Effector memory CD4-positive, alpha-beta T cell (primary cell): ENCODE measurements around the gene TAS2R14.

Experiments used
- DNase-seq, 3 donors: peaks; one replicate each; pipeline ENCODE4 v3.0.0-alpha.2; 2020
- H3K27ac ChIP-seq: 2 replicates; pipeline ENCODE4 v1.7.0; 2013; ENCODE audit warnings: mild to moderate bottlenecking, low read length, moderate library complexity; ENCODE audit not compliant: insufficient read depth, poor library complexity, severe bottlenecking
- H3K27me3 ChIP-seq: replicated peaks from 2 replicates; pipeline ENCODE4 v1.7.0; 2013; ENCODE audit warnings: mild to moderate bottlenecking, low read length; ENCODE audit not compliant: insufficient read depth, control insufficient read depth, poor library complexity, severe bottlenecking
- H3K36me3 ChIP-seq: 2 replicates; pipeline ENCODE4 v1.7.0; 2013; ENCODE audit warnings: mild to moderate bottlenecking, low read length, moderate library complexity; ENCODE audit not compliant: control insufficient read depth, insufficient read depth
- H3K4me1 ChIP-seq: 2 replicates; pipeline ENCODE4 v1.7.0; 2013; ENCODE audit warnings: low read length, mild to moderate bottlenecking; ENCODE audit not compliant: control insufficient read depth, insufficient read depth, poor library complexity, severe bottlenecking
- H3K4me3 ChIP-seq: 2 replicates; pipeline ENCODE4 v1.7.0; 2013; ENCODE audit warnings: low read length, low read depth, mild to moderate bottlenecking; ENCODE audit not compliant: insufficient read depth, poor library complexity, severe bottlenecking
- H3K9me3 ChIP-seq: 2 replicates; pipeline ENCODE4 v1.7.0; 2013; ENCODE audit warnings: mild to moderate bottlenecking, low read length, moderate library complexity; ENCODE audit not compliant: control insufficient read depth

The TAS2R14 gene

GRCh38 chr12:10957741-10958140 lies 18.7 kb upstream of the TAS2R14 start:
- Histone ChIP-seq H3K9me3 (no peaks in the 10 kb centered on the region), H3K4me1 (peaks cover 6% of the 10 kb centered on the region), H3K36me3 (no peaks in the 10 kb centered on the region), H3K27ac (no peak overlapping the region), H3K4me3 (no peak overlapping the region), H3K27me3 (no peaks in the 10 kb centered on the region)
- no peak for DNase-seq

- Histone ChIP-seq H3K9me3 (no peaks in the 10 kb centered on the region), H3K4me1 (peaks cover 6% of the 10 kb centered on the region), H3K36me3 (no peaks in the 10 kb centered on the region), H3K27ac (no peak overlapping the region), H3K27me3 (no peaks in the 10 kb centered on the region), H3K4me3 (no peak overlapping the region)
- DNase-seq, result no peak
Measured at GRCh38 chr12:10956085-10956484, 17.0 kb upstream of the TAS2R14 start.

DNA sequence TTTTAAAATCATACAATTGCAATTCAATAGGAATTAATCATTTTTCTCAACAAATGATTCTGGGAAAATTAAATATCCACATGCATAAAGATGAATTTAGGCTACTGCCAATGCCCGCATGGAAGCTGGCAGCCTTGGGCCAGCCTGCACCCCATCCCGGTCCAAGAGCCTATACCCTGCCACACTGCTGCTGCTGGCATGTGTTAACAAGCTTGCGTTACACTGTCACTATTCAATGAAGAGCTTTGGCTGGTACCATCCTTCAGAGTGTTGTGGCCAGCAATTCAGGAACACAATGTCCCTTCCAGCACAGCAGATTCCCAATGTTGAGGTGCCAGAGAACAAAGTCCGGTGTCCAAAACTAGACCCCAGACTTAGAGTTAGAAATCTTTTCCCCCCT lies 13.6 kb upstream of the TAS2R14 start:
- no peak for DNase-seq
- Histone ChIP-seq H3K27ac (no peak overlapping the region), H3K4me3 (no peak overlapping the region), H3K9me3 (no peaks in the 10 kb centered on the region), H3K27me3 (no peaks in the 10 kb centered on the region), H3K4me1 (no peaks in the 10 kb centered on the region), H3K36me3 (no peaks in the 10 kb centered on the region)

- Histone ChIP-seq H3K4me3 (no peak overlapping the region), H3K4me1 (no peaks in the 10 kb centered on the region), H3K27me3 (no peaks in the 10 kb centered on the region), H3K9me3 (no peaks in the 10 kb centered on the region), H3K36me3 (no peaks in the 10 kb centered on the region), H3K27ac (no peak overlapping the region)
- DNase-seq, result no peak
Measured at GRCh38 chr12:10943167-10943566, 4.1 kb upstream of the TAS2R14 start.

DNA sequence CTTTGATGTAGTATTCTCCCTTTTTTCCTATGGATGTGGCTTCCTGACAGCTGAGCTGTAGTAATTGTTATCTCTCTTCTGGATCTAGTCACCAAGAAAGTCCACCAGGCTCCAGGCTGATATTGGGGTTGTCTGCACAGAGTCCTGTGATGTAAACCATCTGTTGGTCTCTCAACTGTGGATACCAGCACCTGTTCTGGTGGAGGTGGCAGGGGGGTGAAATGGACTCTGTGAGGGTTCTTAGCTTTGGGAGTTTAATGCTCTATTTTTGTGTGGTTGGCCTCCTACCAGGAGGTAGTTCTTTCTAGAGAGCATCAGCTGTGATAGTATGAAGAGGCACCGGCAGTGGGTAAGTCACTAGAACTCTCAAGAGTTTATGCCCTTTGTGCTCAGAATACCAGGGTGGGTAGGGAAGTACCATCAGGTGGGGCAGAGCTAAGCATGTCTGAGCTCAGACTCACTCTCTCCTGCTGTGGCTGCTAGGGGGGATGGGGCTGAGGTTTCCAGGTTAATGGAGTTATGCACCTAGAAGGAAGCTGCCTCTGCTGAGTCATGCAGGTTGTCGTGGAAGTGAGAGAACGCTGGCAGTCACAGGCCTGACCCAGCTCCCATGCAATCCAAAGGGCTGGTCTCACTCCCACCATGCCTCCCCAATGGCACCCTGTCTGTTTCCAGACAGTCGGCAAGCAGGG lies 3.0 kb upstream of the TAS2R14 start:
- Histone ChIP-seq H3K4me1 (no peaks in the 10 kb centered on the region), H3K27me3 (no peaks in the 10 kb centered on the region), H3K4me3 (no peak overlapping the region), H3K9me3 (no peaks in the 10 kb centered on the region), H3K36me3 (no peaks in the 10 kb centered on the region), H3K27ac (no peak overlapping the region)
- DNase-seq, result no peak

GRCh38 chr12:10941369-10941768 lies 2.3 kb upstream of the TAS2R14 start:
- DNase-seq, result no peak
- no peak overlapping the region for H3K27ac ChIP-seq
- H3K9me3 ChIP-seq, result no peaks in the 10 kb centered on the region
- H3K4me1 ChIP-seq, result no peaks in the 10 kb centered on the region
- H3K36me3 ChIP-seq, result no peaks in the 10 kb centered on the region
- H3K4me3 ChIP-seq, result no peak overlapping the region
- no peaks in the 10 kb centered on the region for H3K27me3 ChIP-seq

- H3K4me1 ChIP-seq, result no peaks in the 10 kb centered on the region
- H3K27ac ChIP-seq, result no peak overlapping the region
- no peaks in the 10 kb centered on the region for H3K27me3 ChIP-seq
- H3K36me3 ChIP-seq, result no peaks in the 10 kb centered on the region
- no peak overlapping the region for H3K4me3 ChIP-seq
- no peak for DNase-seq
- no peaks in the 10 kb centered on the region for H3K9me3 ChIP-seq
Measured at GRCh38 chr12:10940389-10940788, 1.3 kb upstream of the TAS2R14 start.

DNA sequence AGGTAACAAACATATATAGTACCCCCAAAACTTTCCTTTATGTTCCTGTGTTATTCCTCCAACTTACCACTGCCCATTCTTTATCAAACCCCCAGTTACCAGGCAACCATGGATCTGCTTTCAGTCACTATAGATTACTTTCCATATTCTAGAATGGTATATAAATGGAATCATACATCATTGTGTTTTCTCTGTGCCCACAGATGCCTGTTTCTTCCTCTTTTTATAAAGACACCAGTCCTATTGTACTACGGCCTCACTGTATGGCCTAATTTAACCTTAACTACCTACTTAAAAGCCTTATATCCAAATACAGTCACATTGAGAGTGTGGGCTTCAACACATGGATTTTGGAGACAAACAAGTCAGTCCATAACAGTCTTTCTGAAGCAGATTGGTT lies 2.6 kb downstream of the TAS2R14 start:
- H3K4me1 ChIP-seq, result no peaks in the 10 kb centered on the region
- H3K27me3 ChIP-seq, result no peaks in the 10 kb centered on the region
- H3K4me3 ChIP-seq, result no peak overlapping the region
- no peaks in the 10 kb centered on the region for H3K9me3 ChIP-seq
- H3K36me3 ChIP-seq, result no peaks in the 10 kb centered on the region
- no peak overlapping the region for H3K27ac ChIP-seq
- no peak for DNase-seq

DNA sequence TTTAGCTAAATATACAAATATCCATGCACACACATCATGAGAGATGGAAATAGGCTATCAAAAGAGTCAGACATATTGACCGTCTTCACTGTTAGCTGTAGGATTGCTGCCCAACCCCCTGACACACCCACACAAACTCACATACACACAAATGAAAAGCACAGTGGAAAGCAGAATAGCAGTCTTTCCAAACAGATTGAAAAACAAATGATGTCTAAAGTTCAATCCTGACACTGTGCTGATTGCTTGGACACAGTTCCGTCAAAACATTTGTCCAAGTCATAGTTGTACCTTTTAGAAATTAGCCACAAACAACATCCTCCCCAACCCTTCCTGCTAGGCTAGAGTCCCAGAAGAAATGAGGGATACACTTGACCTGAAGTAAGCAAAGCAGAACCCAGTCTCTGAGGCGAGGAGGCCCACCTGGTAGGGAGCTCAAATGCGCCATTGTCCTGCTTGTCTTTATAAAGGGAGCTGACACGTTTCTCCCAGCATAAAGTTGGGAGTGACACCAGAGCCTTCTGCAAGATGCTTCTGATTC lies 10.2 kb downstream of the TAS2R14 start, which contains the start of gene PRH2:
TSS of gene PRH2 (plus strand) at position 491 of the 541 bp plus-strand sequence. CDS start at position 529, 38 bp downstream.
- Histone ChIP-seq H3K36me3 (no peaks in the 10 kb centered on the region), H3K27me3 (no peaks in the 10 kb centered on the region), H3K4me1 (no peaks in the 10 kb centered on the region), H3K9me3 (no peaks in the 10 kb centered on the region), H3K27ac (no peak within 1 kb of the TSS), H3K4me3 (no peak within 1 kb of the TSS)
- DNase-seq, result no peak

GRCh38 chr12:10926269-10926668 lies 12.8 kb downstream of the TAS2R14 start:
- H3K4me3 ChIP-seq, result no peak overlapping the region
- no peaks in the 10 kb centered on the region for H3K36me3 ChIP-seq
- H3K9me3 ChIP-seq, result no peaks in the 10 kb centered on the region
- H3K27ac ChIP-seq, result no peak overlapping the region
- no peak for DNase-seq
- no peaks in the 10 kb centered on the region for H3K27me3 ChIP-seq
- H3K4me1 ChIP-seq, result no peaks in the 10 kb centered on the region
